HG03025 (cell line): Measurements from ENCODE around the gene CHL1.
A peak's percentile ranks its signal among the peaks of the same experiment; 100 is the strongest.

Source experiments
- ATAC-seq: cut with Tn5 transposase; IDR thresholded peaks from one replicate; pipeline ENCODE4 v1.9.1; 2021; ENCODE audit warnings: mild to moderate bottlenecking, moderate library complexity; ENCODE audit not compliant: unreplicated experiment, low FRiP score

Gene CHL1

DNA sequence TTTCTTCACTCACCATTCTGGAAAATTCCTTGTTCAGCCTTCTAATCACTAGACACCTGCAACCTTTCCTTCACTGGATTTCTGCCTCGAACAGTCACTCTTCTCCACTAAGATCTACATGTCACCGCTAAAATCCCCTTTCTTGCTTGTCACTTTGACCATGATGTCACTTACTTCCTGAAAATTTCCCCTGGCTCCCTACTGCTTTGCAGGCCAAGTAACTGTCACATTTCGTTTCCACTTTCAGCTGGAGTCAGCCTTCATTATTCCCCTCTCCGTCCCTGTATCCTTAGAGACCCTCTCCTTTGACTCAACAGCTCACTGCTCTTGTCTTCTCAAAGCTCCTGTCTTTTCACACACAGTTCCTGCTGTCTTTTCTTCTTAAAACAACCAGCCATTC lies 15.9 kb downstream of the CHL1 start:
- peak; percentile 76 for ATAC-seq

DNA sequence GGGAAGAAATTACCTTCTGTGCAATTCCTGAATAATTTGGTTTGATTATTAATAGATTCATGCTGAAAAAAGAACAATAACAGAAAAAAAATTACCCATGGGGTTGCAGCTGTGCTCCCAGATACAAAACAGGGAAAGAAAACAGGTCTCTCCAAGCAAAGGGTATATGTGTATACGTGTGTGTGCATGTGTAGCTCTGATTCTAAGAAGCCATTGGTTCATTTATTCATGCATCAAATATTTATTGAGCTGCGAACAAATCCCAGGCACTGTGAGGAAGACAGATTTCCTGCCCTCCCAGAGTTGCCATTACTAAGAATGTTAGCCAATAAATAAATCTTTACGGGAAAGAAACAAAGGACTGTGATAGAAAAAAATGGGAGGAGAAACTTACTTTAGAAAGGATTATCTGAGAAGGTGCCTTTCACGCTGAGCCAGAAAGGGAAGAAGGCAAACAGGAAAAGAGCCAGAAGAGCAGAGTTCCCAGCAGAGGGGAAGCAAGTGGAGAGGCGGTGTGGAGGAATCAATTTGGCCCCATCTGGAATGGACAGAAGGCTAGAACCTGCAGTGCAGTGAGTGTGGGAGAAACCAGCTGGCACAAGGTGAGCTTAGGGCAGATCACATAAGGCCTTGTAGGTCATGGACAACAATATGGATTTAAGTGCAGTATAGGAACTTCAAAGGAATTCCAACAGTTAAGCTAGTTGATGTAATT lies 20.7 kb downstream of the CHL1 start:
- no peak for ATAC-seq

DNA sequence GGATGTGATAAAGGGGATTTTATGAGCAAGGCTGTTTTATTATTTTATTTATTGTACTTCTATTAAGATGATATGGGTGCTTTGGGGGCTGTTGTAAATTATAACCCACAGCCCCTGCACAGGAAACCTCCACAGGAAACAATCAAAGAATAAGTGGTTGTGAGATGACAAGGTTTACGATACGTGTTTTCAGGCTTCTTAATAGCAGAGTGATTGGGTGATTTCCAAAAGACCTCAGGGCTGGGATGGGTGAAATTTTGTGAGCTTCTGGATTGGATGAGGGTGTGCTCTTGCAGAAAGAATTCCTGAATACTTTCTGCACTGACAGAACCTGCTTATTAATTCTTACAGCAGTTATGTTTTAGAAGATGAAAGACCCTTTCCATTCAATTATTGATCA lies 21.4 kb downstream of the CHL1 start:
- ATAC-seq: no peak

DNA sequence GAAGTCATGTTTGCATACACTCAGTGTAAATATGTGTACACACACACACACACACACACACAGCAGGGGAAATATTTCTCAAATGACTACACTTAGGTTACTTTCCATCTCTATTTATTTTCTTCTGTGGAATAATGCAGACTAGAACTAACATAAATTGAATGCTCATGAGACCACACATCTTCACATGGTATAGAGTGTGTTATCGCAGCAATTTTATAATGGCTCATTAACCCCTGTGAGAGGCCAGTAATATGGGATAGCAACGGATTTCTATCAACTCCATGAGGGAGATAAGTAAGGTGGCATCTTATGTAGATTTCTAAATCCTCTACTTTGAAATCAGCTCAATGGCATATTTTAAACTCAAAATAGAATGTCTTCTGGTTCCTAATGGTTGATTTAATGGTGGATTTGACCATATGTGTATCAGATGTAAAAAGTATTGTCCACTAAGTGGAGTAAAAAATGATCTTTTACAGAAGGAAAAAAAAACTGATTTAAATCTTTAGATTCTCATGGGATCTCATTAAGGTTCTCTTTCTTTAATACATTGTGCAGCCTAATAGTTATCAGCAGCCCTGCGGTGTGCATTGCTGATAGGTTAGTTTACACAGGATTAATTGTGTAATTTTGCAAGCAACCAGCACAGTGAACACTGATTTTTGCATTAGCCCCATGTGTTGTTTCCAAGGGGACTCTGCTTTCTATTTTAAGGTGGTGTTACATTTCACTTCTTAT lies 32.0 kb downstream of the CHL1 start:
- ATAC-seq: no peak

DNA sequence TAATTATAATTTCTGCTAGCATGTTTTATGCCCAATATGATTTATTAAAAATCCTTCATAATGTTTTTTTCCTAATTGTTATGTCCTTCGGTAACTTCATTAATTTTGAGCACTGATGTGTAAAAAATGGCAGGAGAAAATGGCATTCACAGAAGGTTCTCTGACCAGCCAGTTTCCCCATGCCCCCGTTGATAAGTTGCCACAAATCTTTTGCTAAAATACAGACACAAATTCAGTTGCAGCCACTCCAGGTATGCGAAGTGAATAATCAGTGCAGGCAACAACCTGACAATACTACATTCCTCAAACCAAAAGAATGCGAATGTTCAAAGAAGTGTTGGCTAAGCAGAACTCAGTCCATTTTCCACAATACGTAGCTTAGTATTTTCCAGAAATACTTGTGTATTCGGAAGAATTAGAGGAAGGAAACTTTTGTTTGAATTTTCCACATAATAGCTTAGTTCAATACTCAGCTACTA lies 32.7 kb downstream of the CHL1 start:
- no peak for ATAC-seq

DNA sequence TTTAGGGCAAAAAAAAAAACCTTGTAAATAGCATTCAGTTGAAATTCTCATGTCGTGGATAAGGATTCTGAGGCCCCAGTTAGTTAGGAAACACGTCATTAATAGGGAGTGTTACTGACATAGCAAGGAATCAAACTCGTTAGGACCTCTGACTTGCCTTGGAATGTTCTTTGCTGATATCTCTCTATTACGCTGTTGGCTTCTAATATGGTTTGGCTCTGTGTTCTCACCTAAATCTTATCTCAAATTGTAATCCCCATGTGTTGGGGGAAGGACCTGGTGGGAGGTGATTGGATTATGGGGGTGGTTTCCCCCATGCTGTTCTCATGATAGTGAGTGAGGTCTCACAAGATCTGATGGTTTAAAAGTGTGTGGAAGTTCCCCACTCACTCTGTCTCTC lies 40.3 kb downstream of the CHL1 start:
- ATAC-seq: no peak

DNA sequence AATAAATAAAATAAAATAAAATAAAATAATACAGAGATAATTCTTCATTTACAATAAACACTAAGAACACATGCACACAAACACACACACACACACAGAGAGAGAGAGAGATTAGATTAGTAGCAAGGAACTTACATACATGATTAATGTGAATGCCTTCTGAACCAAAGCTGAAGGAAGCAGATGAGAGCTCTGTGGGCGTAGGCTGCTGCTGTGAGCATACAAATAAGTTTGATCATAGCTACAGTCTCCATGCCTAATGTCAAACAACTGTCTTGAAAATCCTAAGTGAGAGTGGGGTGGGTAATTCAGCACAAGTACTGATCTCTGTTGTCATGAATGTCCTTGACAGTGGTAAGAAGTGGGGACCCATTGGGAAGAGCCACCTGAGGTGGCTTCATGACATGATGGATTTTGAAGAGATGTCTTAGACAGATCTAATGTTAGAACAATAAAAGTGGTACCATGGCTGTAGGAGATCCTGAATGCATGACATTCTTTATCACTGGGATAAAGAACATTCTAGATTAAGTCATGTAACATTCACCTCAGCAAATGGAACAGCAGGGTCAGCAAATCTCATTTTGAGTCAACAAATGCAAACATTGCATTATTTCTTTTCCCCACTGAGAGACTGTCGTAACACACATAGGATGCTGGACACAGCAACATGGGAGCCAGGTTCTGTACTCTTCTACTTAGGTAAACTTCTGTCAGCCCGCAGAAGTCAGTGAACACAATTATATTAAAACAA lies 46.2 kb downstream of the CHL1 start:
- ATAC-seq: no peak

DNA sequence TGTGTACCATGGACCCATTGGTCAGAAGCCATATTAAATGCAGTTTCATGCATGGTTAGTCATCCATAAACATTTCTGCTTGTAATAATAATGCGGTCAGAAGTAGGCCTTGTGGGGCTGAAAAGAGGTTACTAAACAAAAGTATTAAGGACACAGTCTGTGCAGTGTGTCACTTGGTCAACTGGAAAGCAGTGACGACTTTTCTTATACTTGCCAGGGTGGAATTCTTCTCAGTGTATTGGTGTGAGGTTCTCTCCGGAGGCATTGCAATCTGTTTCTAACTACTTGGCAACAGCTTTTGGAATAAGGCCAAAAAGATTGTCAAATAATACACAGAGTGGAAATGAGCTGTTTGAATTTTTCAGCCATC lies 46.8 kb downstream of the CHL1 start:
- no peak for ATAC-seq

DNA sequence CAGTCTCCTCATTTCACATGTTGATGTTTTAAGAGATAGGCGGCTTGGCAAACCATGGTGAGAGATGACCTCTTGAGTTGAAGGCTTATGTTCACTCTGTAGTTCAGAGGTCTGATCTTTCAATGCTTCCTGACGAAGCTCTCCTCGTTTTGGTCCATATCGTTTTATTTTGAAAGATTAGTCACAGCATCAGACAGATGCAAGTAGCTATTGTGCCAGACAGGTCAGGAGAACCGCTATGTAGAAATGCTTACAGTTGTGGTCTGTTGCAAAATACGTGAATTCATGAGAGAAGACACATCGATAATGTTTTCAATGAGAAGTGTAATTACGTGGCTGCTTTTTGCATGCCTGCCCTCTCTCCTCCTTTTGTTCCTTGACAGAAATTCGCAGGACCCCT lies 47.5 kb downstream of the CHL1 start:
- ATAC-seq: no peak

DNA sequence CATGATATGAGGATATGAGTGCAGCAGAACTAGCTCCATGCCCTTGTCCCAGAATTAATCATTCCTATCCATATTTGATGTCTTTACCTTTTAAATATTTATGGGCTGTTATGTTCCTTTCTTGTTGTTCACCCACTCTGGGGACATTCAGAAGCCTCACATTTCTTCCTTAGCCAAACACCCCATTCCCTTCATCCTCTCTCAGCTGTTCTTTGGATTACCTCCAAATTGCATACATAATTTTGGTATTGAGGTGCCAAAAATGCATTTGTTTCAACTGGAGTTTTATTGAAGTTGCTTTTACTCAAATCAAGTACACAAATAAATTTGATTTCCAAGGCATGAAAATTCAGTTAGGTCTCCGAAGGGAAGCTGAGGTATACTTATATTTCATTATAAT lies 51.4 kb downstream of the CHL1 start:
- no peak for ATAC-seq

DNA sequence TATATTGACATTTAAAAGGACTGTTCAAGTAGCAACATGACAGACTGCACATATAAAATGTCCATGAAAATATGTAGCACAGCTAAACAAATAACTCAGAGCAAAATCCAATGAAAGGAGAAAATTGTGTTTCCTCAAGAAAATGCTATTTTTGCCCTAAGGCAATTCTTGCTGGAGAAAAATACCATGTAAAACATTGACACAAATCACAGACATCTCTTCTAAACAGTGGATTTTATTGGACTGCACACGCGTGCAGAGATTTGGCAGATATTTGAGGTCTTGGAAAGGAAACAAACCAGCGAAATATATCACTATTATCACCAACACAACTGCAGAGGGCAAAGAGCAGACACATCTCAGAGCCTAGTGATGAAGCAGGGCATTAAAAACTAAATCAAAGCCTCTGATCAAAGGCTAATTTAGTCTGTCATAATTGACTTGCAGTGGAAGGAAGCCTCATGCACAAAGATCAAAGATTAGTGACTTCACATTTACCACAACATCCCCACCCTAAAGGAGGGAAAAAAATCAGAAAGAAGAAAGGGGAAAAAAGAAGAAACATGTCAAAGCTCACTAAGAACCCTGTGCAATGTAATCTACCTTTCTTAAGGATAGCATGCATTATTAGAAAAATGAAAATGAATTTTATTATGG lies 52.4 kb downstream of the CHL1 start:
- ATAC-seq: no peak

DNA sequence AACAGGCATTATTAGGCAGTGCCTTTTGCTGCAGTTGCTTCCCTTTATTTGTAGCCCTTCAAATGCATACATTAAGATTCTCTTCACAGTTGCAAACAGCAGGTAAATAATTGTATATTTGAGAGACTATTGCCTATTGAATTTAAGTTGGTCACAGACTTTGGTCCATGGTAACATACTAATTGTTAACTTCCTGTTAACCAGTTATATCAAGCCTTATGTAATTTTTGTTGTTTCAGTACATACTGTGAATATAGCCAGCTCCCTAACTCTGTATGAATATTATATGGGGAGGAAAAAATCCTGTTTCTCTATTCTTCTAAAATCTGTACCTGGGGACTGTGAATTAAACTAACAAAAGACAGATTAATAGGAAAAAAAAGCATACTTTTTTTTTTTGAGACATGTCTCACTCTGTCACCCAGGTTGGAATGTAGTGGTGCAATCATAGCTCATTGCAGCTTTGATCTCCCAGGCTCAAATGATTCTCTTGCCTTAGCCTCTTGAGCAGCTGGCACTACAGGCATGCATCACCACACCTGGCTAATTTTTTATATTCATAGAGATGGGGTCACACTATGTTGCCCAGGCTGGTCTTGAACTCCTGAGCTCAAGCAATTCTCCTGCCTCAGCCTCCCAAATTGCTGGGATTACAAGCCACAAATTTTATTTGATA lies 53.2 kb downstream of the CHL1 start:
- ATAC-seq: no peak

DNA sequence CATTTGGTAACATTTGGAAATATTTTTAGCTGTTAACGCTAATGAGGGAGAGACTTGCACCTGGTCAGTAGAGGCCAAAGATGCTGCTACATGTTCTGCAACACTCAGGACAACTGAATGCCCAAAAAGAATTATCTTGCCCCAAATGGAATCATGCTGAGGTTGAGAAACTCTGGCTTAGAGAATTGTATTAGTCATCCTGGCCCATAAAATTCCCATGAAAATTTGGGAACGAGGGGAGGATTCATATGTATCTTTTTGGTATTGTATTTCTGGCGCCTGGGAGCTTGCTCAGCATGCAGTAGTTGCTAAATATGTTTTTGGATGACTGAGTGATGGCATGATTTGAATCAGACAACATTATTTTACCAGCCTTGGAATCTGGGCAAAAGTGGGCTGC lies 59.9 kb downstream of the CHL1 start:
- no peak for ATAC-seq

DNA sequence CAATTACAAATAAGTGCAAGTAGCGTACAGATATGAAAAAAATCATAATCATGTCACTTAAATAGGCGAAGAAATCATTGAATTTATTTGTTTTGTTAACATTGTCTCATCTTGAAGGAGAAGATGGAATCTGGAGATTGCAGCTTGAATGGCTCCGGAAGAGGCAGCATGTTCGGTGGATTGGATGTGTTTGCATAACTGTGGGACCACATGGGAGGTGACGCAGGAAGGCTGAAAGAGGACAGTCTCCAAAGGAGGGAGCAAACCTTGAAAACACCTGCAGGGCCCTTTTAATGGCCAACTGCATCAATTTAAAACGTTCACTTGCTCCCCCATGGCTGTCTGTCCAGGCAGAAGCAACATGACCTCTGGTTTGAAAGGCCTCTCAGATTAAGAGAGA lies 61.3 kb downstream of the CHL1 start:
- ATAC-seq: no peak

DNA sequence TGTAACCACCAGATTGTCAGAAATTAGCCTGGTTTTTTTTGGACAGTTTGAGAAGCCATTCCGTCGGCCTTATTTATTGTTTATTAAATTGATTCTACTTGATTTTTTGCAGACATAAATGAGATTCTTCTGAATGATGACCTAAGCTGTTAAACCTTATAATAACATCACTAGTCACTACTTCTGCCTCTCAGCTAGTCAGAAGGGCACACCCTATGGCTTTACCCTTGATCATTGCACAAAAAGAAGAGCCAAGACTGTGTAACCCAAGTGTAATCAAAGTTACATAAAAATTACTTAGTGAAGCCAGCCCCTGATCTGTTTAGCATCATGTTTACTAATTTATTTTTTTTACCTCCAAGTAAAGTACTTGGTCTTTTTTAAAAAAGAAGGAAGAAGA lies 64.3 kb downstream of the CHL1 start:
- ATAC-seq: no peak

DNA sequence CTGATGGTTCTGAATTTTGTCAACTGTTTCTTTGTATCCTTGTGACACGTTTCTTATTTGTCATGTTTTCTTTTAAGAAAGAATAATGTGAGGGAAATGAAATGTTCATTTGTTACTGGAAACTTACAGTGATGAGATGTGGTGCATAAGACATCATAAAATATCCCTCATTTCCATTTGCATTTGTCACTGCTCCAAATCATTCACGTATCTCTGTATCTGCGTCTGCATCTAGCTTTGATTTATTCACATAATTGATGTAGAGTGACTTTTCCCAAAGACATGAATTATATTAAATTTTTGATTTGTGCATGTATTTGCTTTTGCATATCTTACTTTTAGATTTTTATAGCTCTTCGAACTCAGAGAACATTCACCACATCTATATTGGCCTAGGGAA lies 66.8 kb downstream of the CHL1 start:
- ATAC-seq: no peak

DNA sequence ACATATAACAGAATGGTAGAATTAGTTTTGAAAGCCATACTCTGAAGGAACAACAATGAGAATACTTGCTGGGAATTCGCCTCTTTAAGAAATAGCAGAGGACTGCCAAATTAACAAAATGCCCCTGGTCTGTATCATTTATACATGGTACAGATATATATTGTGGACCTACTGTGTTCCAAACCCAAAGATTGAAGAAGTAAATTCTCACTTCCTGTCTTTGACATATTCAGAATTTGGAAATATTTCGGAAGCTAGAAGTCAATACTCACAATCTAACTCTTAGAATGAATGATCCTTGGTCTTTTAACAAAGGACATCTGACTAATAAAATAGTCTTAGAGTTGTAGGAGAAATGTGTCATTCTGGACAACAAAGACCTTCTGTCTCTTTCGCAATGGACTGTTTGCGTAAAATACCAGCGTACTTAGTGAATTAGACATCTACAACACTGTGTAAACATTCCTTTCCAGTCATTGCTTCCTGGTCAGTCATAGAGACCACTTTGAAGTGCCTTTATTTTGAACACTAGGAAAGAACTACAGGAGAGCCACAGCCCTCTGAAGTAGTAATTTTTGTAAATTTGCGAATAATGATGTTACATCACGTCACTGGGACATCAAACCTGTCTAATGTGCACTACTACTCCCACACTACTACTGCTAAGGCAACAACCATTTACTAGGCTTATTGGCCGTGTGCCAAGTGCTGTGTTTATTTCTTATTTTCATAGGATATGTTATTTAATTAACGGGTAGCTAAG lies 68.0 kb downstream of the CHL1 start:
- no peak for ATAC-seq

DNA sequence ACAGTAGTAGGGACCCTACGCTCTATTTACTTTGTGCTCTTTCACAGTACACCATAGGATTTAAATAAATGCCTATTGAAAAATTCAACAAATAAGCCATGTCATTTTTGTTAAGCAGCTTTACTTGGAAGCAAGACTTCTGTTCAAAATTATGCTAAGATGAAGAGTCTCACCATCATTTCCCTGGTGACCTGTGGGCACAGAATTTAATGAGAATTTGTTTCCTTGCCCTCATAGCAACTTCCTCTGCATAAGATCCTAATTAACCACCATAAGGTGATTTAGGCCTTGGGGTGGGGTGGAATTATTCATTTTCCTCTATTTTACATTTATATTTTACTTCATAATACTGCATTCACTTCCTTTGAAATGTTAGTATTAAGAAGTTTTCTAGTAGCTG lies 70.5 kb downstream of the CHL1 start:
- ATAC-seq: no peak

DNA sequence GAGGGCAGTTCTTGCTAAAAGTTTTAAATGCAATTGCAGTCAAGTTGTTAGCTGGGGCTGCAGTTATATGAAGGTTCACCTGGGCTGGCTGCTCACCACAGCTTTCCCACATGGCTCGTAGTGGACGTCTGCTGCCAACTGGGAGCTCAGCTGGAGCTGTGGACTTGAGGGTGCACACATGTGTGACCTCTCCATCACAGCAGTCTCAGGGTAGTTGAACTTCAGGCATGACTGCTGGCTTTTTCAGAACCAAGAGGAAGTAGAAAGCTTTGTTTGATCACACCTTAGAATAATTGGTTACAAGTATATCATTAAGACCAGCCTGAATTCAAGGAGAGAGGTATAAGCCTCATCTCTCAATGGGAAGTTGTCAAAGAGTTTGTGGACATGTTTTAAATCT lies 74.1 kb downstream of the CHL1 start:
- no peak for ATAC-seq

DNA sequence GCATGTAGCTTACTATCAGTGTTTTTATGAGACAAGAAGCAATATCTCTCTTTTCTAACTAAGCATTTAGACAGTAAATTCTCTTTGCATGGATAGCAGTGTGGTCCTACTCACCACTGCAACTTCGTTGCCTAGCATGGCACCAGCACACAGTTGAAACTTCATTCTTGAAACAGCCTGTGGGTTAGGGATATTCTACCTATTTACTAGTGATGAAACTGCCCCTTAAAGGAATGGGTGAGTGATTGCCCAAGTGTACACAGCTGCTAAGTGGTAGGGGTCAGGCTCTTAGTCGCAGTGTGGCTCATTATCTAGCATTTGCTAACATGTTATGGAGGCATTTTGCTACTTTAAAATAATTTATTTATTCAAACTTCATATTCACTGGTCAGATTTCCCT lies 78.4 kb downstream of the CHL1 start:
- ATAC-seq: no peak
